ENCODE measurements around the gene RAB23. TPM values are rescaled to one million over a fixed set of nuclear protein-coding genes. Genes with fewer than 3 reads are reported as not detected.

The RAB23 gene
- total and polyA plus RNA-seq, 2 of the 8 experiments (the other 6 are each of a cell fraction or from before 2014, with no cell fraction given) = 6.5 to 17.2 TPM

- TF ChIP-seq FOSL1 (IDR thresholded peaks at IDR 0.05; ENCODE audit: insufficient read depth, low read depth, low read length) = no peak
Measured at GRCh38 chr6:57143690-57144089, 78.4 kb downstream of the RAB23 start (continued).
